HG03095 (cell line): ENCODE results near the gene ZCCHC14.

ENCODE experiments used
- ATAC-seq: cut with Tn5 transposase; IDR thresholded peaks from one replicate; pipeline ENCODE4 v1.9.1; 2021; ENCODE audit warnings: moderate library complexity; ENCODE audit not compliant: unreplicated experiment

Gene ZCCHC14

GRCh38 chr16:87435372-87436224, 57.2 kb downstream of the ZCCHC14 start:
- no peak for ATAC-seq

GRCh38 chr16:87434146-87434667, 58.6 kb downstream of the ZCCHC14 start:
- no peak for ATAC-seq

- ATAC-seq: no peak
These were observed 60.4 kb downstream of the ZCCHC14 start for GRCh38 chr16:87432330-87432915.

- no peak for ATAC-seq
These were observed 60.9 kb downstream of the ZCCHC14 start for GRCh38 chr16:87431926-87432325.

- no peak for ATAC-seq
These were observed 66.2 kb downstream of the ZCCHC14 start for GRCh38 chr16:87426423-87427215.

GRCh38 chr16:87425941-87426340, 66.9 kb downstream of the ZCCHC14 start:
- no peak for ATAC-seq

GRCh38 chr16:87424266-87424665, 68.6 kb downstream of the ZCCHC14 start:
- ATAC-seq: no peak

GRCh38 chr16:87423429-87423828, 69.4 kb downstream of the ZCCHC14 start:
- ATAC-seq: no peak

- ATAC-seq: no peak
These were observed 70.7 kb downstream of the ZCCHC14 start for GRCh38 chr16:87422106-87422505.

- no peak for ATAC-seq
These were observed 71.6 kb downstream of the ZCCHC14 start for GRCh38 chr16:87421003-87421912.

- no peak for ATAC-seq
These were observed 72.5 kb downstream of the ZCCHC14 start for GRCh38 chr16:87420026-87421002.

- ATAC-seq: no peak
These were observed 74.2 kb downstream of the ZCCHC14 start for GRCh38 chr16:87418644-87419043.

- no peak for ATAC-seq
These were observed 74.6 kb downstream of the ZCCHC14 start for GRCh38 chr16:87418216-87418615.

- ATAC-seq: no peak
These were observed 75.3 kb downstream of the ZCCHC14 start for GRCh38 chr16:87417528-87417910.

GRCh38 chr16:87416826-87417527, 75.8 kb downstream of the ZCCHC14 start:
- ATAC-seq: no peak

GRCh38 chr16:87415441-87415840, 77.4 kb downstream of the ZCCHC14 start:
- ATAC-seq: no peak

GRCh38 chr16:87414251-87414680, 78.6 kb downstream of the ZCCHC14 start:
- ATAC-seq: no peak

GRCh38 chr16:87412996-87413421, 79.8 kb downstream of the ZCCHC14 start:
- ATAC-seq: no peak
